GM10248 (cell line): ENCODE results near the gene ZNF516.

Experiments
- CTCF ChIA-PET: fragments of 300-600 bp; sonication (Branson Sonifier 250); formaldehyde crosslinking; extraction: SDS; loops from one replicate; lab custom pipeline; 2021; ENCODE audit warnings: antibody characterized with exemption; lab: Yijun Ruan, JAX
- POLR2A ChIA-PET: fragments of 350-650 bp; sonication (Branson Sonifier 250); formaldehyde crosslinking; extraction: SDS; loops from one replicate; lab custom pipeline; 2020; ENCODE audit warnings: antibody characterized with exemption; lab: Yijun Ruan, JAX
- DNase-seq: peaks from one replicate; pipeline ENCODE4 v3.0.0; 2012; ENCODE audit errors: extremely low spot score
- TF ChIP-seq, protein P1 (sequence below): IDR thresholded peaks from 2 replicates; pipeline ENCODE4 v1.5.1; 2012; ENCODE audit warnings: mild to moderate bottlenecking, low read depth; ENCODE audit errors: extremely low read depth, missing control alignments, control extremely low read depth

The ZNF516 gene

DNA sequence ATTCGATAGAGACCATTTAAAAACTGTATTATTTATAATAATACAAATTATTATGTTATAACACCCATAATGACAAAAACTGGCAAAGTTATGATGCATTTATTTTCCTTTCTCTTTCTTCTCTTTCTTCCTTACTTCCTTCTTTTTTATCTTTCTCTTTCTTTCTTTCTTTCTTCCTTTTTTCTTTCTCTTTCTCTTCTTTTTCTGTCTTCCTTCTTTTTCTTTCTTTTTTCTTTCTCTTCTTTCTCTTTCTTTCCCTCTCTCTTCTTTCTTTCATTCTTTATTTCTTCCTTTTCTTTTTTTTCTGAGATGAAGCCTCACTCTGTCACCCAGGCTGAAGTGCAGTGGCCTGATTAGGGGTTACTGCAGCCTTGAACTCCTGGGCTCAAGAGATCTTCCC, 27.5 kb upstream of the ZNF516 start:
- DNase-seq = no peak
- ChIA-PET POLR2A (no interaction called here), CTCF (no interaction called here)
- TF ChIP-seq, protein P1, sequence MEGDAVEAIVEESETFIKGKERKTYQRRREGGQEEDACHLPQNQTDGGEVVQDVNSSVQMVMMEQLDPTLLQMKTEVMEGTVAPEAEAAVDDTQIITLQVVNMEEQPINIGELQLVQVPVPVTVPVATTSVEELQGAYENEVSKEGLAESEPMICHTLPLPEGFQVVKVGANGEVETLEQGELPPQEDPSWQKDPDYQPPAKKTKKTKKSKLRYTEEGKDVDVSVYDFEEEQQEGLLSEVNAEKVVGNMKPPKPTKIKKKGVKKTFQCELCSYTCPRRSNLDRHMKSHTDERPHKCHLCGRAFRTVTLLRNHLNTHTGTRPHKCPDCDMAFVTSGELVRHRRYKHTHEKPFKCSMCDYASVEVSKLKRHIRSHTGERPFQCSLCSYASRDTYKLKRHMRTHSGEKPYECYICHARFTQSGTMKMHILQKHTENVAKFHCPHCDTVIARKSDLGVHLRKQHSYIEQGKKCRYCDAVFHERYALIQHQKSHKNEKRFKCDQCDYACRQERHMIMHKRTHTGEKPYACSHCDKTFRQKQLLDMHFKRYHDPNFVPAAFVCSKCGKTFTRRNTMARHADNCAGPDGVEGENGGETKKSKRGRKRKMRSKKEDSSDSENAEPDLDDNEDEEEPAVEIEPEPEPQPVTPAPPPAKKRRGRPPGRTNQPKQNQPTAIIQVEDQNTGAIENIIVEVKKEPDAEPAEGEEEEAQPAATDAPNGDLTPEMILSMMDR = no peak

DNA sequence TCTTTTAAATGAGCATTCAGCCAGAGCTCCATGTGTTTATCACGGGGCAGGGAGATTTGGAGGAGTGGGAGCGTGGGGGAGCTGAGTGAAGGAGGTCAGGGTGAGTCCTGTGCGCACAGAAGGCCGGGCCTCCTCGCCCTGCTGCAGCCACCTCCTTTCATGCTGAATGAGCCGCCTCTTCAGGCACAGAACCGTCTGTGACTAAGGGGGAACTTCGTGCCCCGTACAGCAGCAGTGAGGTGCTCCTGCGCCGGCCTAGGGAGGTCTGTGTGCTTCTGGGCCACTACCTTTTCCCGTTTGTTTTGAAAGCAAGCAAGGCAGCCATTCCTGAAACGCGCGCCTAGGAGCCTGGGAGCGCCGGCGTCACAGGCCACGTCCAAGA, 27.1 kb upstream of the ZNF516 start:
- TF ChIP-seq, protein P1 = no peak
- CTCF ChIA-PET = no interaction called here
- POLR2A ChIA-PET = no interaction called here
- no peak for DNase-seq

DNA sequence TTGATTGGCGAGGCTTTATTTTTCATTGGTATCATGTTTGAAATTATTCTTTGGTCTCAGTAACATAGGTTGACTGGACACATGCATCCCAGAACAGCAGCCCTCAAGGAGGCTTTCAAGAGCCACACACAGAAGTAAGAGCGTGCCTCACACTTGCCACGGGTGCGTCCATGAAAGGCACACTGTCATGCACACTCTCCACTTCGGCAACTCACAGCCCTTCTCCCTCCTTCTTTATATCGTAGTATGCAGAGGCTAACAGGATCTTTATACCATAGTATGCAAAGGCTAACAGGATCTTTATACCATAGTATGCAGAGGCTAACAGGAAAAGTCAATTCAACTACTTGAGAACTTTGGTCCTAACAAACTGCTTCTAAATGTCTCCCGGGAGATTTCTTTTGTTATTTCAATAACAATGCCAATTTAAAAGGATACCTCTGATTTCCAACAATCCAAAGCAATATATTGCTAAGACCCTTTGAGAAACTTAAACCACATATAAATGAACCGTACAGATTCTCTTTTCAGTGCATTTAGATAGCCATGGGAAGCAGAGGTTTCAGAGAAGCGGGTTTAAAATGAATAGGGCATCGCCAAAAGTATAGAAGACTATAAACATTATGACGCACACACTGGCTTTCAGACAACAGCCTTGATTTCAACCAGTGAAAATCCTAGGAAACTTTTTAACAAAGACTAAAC, 26.5 kb upstream of the ZNF516 start:
- ChIA-PET CTCF (no interaction called here), POLR2A (no interaction called here)
- no peak for DNase-seq
- TF ChIP-seq, protein P1 = no peak

DNA sequence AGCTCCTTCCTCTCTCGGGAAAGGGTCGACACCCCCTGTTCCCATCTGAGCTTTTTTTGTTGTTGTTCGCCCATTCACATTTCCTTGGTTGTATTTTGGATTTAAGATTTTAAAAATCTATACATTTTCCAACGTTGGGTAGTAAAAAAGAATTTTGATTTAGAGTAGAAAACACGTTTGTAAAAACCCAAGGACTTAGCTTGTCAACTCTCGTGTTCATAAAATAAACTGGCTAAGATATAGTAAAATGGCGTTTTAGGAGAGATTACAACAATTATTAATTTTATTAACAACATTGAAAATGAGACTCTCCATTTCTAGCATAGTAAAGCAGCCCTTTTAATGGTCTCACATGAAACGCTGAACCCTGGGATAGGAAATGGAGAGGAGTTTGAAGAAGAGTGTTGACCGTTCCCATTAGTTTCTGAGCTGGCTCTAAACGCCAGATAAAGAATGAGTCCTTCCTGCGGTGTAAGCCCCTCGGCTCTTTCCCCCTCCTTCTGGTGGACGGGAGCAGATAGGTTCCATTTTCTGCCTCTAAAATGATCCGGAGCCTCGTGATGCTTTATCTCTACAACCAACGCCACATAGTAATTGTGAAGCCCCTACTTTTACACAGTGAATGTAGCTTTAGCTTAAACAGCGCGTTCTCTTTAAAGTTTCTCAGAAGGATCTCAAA, 24.0 kb upstream of the ZNF516 start:
- ChIA-PET CTCF (interaction anchor here (1.6 kb wide), 1 partner anchor 63 kb away, joined by 3 read pairs; no protein-coding TSS in a partner anchor), POLR2A (no interaction called here)
- no peak for DNase-seq

DNA sequence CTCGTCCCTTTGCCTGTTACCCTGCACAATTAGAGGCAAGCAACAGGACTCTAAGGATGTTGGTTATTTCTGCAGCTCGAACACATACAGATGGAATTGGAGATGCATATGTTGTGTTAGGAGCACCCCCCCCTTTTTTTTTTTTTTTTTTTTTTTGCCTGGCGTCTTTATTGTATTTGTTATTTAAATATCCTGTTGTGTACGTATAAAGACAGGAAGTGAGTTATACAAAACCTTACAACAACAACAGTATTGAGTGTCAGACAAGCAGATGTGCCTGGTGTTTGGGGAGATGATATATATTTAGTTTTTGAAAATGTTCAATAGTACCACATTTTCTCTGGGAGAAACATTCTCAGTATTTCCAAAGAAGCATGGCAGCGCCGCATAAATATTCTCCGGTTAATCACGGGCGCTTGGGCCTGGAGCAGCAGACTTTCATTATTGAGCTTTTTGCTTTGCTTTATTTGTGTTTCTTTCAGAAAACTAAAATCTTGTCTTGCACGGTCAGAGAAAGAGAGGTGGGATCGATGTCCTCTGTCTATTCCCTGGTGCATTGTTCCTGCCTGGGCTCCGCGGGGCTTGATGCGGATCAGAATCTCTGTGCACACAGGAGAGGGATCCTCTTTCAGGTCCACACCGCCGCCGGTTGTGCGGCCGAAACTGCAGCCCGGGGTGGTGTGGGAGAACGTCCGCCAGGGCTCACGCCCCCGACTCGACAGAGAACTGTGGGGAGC, 23.2 kb upstream of the ZNF516 start:
- POLR2A ChIA-PET = no interaction called here
- CTCF ChIA-PET = interaction anchor here (1.6 kb wide), 1 partner anchor 62 kb away, joined by 3 read pairs; no protein-coding TSS in a partner anchor
- TF ChIP-seq, protein P1 = no peak
- DNase-seq = no peak

More for the DNA sequence above, 24.0 kb upstream of the ZNF516 start:
- TF ChIP-seq, protein P1 = no peak

DNA sequence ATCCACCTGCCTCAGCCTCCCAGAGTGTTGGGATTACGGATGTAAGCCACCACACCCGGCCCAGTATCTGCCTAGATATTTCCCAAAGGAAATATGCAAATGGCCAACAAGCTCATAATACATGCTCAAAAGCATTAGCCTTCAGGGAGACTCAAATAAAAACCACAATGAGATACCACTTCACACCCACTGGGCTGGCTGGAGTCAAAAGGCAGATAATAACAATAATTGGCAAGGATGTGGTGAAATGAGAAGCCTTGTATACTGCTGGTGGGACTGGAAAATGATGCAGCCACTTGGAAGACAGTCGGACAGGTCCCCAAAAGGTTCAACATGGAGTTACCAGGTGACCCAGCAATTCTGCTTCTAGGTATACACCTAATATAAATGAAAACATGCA, 20.5 kb upstream of the ZNF516 start:
- TF ChIP-seq, protein P1 = no peak
- ChIA-PET POLR2A (no interaction called here), CTCF (interaction anchor here (1.0 kb wide), 1 partner anchor 60 kb away, joined by 3 read pairs; no protein-coding TSS in a partner anchor)
- DNase-seq = no peak
